Measurements from ENCODE around the gene CAMKK2.
"Not testable (repeated sequence)": the region's sequence is repeated elsewhere in the genome, so short reads cannot be mapped to it uniquely, and the experiment has no call there.

The CAMKK2 gene

DNA sequence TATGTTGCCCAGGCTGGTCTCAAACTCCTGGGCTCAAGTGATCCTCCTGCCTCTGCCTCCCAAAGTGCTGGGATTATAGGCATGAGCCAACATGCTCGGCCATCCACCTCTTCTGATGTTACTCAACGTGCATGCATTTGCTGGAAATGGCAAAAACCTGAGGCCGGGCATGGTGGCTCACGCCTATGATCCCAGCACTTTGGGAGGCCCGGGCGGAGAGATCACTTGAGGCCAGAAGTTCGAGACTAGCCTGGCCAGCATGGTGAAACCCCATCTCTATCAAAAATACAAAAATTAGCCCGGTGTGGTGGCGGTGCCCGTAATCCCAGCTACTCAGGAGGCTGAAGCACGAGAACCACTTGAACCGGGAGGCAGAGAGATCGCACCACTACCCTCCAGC is 1.9 kb upstream of the CAMKK2 start:
- not testable (repeated sequence) for DNase-seq (ENCODE audit: low read depth in 2 of 2)

GRCh38 chr12:121297435-121297991 is 1.0 kb upstream of the CAMKK2 start:
- DNase-seq (ENCODE audit: low read depth in 2 of 2): peak; percentile 43 to 54

- no peak for DNase-seq (ENCODE audit: low read depth in 2 of 2)
Measured at GRCh38 chr12:121295746-121296617, 527 bp downstream of the CAMKK2 start.

DNA sequence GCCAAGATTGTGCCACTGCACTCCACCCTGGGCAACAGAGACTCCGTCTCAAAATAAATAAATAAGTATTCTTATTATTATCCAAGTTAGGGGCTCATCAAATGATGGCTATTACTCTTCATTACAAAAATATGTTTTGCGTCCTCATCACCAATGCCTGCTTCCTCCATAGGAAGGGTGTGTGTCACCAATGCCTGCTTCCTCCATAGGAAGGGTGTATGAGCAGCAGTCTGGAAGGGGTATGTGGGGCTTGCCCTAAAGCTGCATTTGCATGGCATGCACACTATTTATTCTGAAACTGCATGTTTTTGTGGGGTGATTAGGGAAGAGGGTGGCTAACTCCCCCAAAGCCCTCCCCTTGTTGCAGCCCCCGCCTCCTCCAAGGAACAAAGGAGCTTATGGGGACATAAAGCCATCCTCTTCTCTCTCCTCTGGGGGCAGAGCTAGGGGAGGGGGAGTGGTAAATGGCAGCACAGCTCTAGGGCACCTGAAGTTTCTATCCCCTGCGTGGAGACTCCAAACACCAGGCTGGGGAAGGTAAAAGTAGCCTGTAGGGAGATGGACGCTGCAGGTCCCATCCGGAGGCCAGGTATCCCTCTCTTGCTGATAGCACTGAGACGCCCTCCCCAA is 1.3 kb downstream of the CAMKK2 start:
- DNase-seq (ENCODE audit: low read depth in 2 of 2): no peak

DNA sequence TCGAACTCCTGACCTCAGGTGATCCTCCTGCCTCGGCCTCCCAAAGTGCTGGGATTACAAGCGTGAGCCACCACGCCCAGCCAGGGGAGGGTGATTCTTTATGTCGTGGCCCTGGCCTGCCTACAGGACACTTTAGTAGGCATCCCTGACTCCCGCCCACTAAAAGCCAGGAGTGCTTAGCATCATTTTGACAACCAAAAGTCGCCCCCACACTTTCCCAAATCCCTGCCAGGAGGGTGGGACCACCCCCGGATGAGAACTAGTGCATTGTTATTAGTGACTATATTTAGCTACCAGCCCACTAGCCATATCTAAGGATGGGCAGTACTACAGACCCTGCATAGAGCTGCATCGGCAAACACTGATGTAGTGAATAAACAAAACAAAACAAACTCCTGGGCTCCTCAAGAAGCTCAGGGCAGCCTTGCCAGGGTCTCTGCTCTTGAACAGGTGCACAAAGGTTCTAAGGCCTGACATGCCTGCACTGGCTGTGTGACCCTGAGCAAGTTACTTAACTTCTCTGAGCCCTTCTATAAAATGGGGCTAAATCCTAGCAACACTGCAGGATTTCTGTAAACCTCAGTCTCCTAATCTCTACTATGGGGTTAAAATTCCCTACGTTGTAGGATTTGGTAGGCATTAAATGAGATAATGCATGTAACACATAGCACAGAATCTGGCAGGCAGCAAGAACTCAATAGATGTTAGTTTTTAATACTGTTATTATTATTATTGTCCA is 2.2 kb downstream of the CAMKK2 start:
- no peak for DNase-seq (ENCODE audit: low read depth in 2 of 2)

DNA sequence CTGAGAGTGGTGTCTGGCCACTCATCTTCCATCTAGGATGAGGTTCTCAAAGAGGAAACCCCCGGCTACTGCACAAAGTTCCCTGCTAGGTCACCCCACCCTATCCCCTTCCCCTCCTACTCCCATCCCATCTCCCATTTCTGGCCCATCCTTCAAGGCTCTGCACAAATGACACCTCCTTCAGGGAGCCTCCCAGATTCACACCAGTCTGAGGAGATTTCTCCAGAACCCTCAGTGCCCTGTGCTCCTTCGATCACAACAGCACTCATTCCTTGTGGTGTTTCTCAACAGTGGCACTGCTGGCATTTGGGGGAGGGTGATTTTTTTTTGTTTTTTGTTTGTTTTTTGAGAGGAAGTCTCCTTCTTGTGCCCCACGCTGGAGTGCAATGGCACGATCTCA is 2.9 kb downstream of the CAMKK2 start:
- no peak for DNase-seq (ENCODE audit: low read depth in 2 of 2)

- no peak for DNase-seq (ENCODE audit: low read depth in 2 of 2)
Measured at GRCh38 chr12:121290410-121290809, 6.1 kb downstream of the CAMKK2 start.

DNA sequence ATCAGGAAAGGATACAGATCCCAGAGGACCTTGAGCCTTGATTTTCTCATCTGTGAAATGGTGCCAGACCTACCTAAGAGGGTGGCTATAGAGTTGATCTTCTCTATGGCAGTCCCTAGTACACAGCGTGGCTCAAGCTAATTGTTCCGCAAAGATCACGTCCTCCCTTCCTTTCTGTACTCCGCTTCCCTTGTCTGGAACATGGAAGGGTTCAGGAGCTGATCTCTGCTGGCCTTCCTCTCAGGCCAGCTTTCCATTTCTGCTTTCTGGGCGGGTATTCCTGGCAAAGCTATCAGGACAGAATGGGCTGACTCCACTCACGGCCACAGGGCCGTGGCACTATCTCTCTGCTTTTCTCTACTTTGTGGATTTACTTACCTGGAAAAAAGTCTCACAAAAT is 6.5 kb downstream of the CAMKK2 start:
- no peak for DNase-seq (ENCODE audit: low read depth in 2 of 2)

DNA sequence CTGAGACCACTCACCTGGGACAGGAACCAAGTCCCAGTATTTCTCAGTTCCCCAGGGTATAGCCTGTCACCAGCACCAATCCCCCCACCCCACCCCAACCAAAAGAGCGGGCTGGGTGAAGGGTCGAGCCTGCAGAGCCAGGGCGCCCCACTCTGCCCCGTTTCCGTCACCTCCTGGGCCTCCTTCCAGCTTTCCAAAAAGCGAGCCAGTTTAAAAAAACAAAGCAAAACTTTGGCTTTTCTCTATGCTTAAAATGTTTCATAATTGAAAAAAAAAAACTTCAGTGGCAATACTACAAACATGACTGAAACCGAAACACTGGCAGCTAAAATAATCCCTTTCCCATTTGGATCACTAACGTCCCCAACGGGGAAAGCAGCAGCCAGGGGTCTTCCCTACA is 7.5 kb downstream of the CAMKK2 start:
- no peak for DNase-seq (ENCODE audit: low read depth in 2 of 2)

GRCh38 chr12:121288158-121288845 is 8.2 kb downstream of the CAMKK2 start:
- no peak for DNase-seq (ENCODE audit: low read depth in 2 of 2)

GRCh38 chr12:121287267-121287954 is 9.1 kb downstream of the CAMKK2 start:
- DNase-seq (ENCODE audit: low read depth in 2 of 2): no peak

DNA sequence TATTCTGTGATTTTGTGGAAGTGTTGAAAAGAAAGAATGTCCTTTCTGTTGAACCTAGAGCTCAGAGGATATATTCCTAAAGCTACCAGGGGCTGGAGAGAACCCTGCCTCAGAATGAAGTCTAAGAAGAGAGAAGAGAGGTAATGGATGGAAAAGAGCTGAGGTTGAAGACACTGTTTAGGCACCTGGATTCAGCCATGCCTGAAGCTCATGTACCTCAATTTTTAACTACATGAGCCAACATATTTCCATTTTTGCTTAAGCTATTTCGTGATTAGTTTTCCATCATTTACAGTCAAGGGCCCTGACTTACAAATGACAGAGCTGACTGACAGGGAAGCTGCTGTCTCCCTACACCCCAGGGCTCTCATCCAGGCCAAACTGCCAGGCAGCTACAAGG is 10.7 kb downstream of the CAMKK2 start:
- no peak for DNase-seq (ENCODE audit: low read depth in 2 of 2)

DNA sequence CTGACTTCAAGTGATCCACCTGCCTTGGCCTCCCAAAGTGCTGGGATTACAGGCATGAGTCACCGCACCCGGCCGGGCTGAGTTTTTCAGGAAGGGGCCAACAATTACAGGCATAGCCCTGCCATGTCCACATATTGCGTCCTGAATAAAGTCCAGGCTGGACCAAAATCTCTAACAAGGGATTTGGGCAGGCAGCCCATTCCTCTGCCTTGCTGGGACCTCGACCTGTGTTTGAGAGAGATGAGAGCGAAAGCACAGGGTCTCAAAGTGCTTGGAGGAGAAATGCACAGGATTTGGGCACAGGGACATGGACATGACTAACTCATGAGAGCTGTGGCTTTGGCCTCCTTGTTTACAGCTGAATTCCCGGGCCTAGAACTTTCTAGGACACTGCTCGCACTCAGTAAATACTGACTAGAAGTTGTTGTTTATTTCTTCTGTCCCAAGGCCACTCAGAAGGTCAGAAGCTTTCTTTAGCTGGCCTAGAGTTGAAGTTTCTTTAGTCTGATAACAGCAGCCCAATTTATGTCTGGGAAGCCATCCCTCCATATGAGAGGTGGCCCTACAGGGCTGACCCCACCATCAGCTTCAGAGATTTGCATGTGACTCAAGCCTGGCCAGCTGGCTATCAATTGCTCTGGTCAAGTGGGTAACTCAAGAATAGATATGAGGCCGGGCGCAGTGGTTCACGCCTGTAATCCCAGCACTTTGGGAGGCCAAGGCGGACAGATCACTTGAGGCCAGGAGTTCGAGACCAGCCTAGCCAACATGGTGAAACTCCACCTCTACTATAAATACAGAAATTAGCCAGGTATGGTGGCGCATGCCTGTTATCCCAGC is 11.7 kb downstream of the CAMKK2 start:
- no peak for DNase-seq (ENCODE audit: low read depth in 2 of 2)

DNA sequence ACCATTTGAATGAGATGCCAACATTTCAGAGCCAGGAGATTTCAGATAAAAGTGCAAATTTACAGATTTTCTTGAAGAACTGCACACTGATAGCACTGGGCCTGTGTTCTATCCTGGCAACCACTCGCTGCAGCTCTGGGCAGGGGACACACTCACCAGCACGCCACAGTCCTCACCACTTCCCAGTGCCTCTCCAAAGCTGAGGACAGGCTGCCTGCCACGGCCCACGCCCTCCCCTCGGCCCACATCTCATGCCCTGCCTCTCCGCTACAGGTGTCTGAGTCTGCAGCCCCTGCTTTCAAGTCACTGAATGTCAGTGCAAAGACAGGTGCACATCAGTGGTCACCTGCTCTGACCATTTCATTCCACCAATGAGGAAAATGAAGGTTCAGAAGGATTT is 12.7 kb downstream of the CAMKK2 start:
- DNase-seq (ENCODE audit: low read depth in 2 of 2): no peak

GRCh38 chr12:121283388-121283787 is 13.1 kb downstream of the CAMKK2 start:
- DNase-seq (ENCODE audit: low read depth in 2 of 2): no peak

- not testable (repeated sequence) for DNase-seq (ENCODE audit: low read depth in 2 of 2)
Measured at GRCh38 chr12:121282910-121283309, 13.6 kb downstream of the CAMKK2 start.

GRCh38 chr12:121282072-121282742 is 14.3 kb downstream of the CAMKK2 start:
- no peak for DNase-seq (ENCODE audit: low read depth in 2 of 2)

- not testable (repeated sequence) for DNase-seq (ENCODE audit: low read depth in 2 of 2)
Measured at GRCh38 chr12:121281116-121281515, 15.4 kb downstream of the CAMKK2 start.

- not testable (repeated sequence) for DNase-seq (ENCODE audit: low read depth in 2 of 2)
Measured at GRCh38 chr12:121280531-121280930, 16.0 kb downstream of the CAMKK2 start.

- DNase-seq (ENCODE audit: low read depth in 2 of 2): no peak
Measured at GRCh38 chr12:121279507-121279915, 17.0 kb downstream of the CAMKK2 start.
